Mononuclear cell (primary cell): ENCODE results near the gene ARHGAP29. TPM values are rescaled to one million over a fixed set of nuclear protein-coding genes. Genes with fewer than 3 reads are reported as not detected.

Experiments
- H3K27me3 ChIP-seq: 2 replicates; pipeline ENCODE4 v1.6.0; 2011; ENCODE audit warnings: low read length, control low read depth; ENCODE audit not compliant: insufficient read depth
- H3K4me1 ChIP-seq: 2 replicates; pipeline ENCODE4 v1.5.1; 2011; ENCODE audit warnings: mild to moderate bottlenecking, low read length, control low read depth; ENCODE audit not compliant: insufficient read depth
- H3K4me3 ChIP-seq: 2 replicates; pipeline ENCODE4 v1.5.1; 2011; ENCODE audit warnings: mild to moderate bottlenecking, low read length, moderate library complexity
- H3K9me3 ChIP-seq: 2 replicates; pipeline ENCODE4 v1.5.1; 2011; ENCODE audit warnings: low read depth, mild to moderate bottlenecking, control low read depth, low read length
- total RNA-seq: library from RNA; depleted of rRNA; stranded (reverse); fragments of >200 nt; gene quantifications from one replicate; pipeline ENCODE4 v1.2.3, GENCODE V29; 2012

Gene ARHGAP29
- total RNA-seq, 1 donor: 0.10 TPM

DNA sequence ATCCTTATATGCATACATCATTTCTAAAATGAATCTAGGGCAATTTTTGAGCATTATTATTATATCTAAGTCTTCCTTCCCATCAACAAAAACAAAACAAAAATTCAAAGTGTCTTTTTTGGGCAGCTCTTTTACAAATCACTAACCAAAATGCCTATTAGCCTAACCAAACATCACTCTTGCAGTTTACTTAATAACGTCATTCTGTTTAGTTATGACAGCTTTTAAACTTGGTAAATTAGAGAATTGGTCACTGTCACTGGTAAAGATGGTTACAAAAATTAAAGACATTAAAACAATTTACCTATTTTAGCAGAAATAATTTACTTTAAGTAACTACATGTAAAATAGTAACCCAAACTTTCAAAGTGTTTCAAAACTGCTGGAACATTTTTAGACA is 2.8 kb downstream of the ARHGAP29 start:
- H3K27me3 ChIP-seq: peaks cover 90% of the 10 kb centered on the region
- no peak overlapping the region for H3K4me3 ChIP-seq
- peaks cover 24% of the 10 kb centered on the region for H3K4me1 ChIP-seq

DNA sequence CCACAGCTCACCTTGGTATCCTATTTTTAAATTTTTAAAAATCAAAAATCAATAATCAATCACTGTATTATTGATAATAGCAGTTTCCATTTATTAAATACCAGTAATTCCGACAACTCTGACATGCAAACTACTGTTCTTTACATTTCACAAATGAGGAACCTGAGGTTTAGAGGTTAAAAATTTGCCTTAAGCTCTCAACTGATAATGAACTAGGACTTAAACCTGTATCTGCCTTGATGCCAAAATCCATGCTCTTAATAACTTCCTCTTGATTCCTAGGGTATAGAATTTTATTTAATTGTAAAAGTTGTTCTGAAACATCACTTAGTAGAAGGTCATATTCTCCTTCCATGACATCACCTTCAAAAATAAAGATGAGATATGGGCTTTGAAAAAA is 5.6 kb downstream of the ARHGAP29 start:
- peaks cover 88% of the 10 kb centered on the region for H3K27me3 ChIP-seq
- H3K9me3 ChIP-seq: no peaks in the 10 kb centered on the region
- H3K4me3 ChIP-seq: no peak overlapping the region
- peaks cover 12% of the 10 kb centered on the region for H3K4me1 ChIP-seq

More for the DNA sequence above, 2.8 kb downstream of the ARHGAP29 start:
- H3K9me3 ChIP-seq: no peaks in the 10 kb centered on the region

DNA sequence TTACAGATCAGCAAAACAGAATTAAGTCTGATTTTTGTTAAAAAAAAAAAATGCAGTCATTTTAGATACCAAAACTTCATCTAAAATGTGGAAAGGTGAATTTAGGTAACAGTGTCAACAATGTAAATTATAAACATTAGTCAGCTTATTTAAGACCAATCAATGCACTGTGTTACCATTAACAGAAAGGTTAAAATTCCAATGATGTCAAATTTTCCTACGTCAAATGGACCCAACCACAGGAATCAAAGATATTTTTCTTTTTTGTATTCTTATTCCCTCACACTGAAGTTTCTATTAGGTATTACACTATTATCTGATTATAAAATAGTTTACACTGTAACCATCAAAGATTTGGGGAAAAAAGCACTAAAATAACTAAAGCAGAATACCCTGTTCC is 6.5 kb downstream of the ARHGAP29 start:
- H3K27me3 ChIP-seq: peaks cover 86% of the 10 kb centered on the region
- H3K4me1 ChIP-seq: peaks cover 4% of the 10 kb centered on the region
- H3K4me3 ChIP-seq: no peak overlapping the region
- no peaks in the 10 kb centered on the region for H3K9me3 ChIP-seq

DNA sequence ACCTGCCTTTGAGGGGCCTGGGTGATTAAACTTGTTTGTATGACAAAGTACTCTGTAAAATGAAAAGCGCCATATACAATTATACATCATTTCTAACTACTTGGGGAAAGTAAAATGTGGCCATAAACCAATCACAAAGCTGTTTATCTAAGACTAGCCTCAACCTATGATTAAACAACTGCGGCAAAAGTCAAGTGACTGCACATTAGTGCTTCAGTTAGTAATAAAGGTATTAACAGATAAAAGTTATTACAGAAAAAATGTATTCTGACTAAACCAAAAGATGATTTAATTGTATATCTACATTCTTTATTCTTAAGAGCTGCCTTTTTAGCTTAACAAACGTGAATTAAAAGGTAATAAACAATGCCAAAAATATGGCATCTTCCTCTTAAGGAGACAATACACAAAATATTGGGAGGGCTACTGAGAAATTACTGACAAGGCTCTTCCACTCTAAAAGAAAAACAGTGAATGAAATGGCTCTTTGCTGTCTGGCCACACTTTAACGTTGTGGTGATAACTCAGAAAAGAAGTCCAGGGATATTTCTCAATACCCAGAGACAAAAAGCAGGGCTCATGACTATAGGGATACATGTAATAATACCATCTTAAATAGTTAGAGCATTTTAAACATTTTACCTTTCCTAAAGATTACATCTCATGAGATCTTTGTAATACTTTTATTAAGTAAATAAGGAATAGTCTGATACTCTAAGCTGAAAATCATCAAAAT is 8.6 kb downstream of the ARHGAP29 start:
- peaks cover 73% of the 10 kb centered on the region for H3K27me3 ChIP-seq
- no peaks in the 10 kb centered on the region for H3K9me3 ChIP-seq
- no peaks in the 10 kb centered on the region for H3K4me1 ChIP-seq
- no peak overlapping the region for H3K4me3 ChIP-seq

DNA sequence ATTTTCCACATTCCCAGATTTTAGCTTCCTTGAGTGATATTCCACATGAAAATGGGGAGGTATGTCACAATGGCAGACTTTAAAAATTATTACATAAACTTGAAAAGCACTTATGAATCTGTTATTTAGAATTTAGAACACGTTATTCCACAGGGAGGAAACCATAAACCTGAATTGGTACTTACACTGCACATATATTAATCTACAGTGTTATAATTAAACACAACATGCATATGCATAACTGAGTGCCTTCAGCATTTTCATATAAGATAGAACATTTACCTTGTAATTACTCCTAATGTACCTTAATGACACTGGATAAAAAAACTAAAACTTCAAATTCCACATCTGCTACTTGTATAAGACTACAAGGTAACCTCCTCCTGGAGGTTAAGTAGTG is 9.8 kb downstream of the ARHGAP29 start:
- Histone ChIP-seq H3K9me3 (no peaks in the 10 kb centered on the region), H3K27me3 (peaks cover 61% of the 10 kb centered on the region), H3K4me3 (no peak overlapping the region), H3K4me1 (no peaks in the 10 kb centered on the region)

DNA sequence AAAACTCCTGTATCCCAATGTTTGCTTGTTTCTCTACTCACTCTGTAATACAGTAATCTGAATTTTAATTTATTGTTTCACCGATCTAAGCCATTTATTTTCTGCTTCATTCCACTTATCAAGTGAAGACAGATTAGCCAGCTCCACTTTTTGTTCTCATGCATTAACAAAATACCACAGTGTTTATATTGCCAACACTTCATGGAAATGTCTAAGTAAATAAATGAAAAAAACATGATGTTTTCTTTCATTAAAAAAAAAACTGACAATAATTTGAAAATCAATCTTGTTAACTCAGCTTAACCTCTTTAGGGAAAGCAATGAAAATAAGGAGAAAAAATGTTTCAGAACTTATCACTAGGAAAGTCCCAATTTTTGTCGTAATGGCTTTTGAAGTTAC is 11.5 kb downstream of the ARHGAP29 start:
- no peaks in the 10 kb centered on the region for H3K4me1 ChIP-seq
- H3K4me3 ChIP-seq: no peak overlapping the region

DNA sequence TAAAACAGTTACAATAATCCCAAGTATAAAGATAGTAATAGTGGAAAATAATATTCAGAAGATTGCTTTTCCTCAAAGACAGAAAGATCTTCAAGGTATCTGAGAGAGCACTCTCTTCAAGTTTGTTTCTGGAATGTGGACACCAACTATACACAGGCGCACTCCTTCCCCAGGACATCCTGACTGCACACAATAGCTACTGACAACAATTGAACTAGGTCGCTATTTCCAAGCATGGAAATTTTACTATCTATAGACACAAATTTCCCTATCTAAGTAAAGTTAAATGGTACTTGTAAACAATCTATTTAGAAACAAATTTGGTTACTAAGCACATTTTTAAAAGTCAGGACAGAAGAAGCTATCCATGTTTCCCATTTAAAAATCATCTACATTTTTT is 19.1 kb downstream of the ARHGAP29 start:
- Histone ChIP-seq H3K27me3 (peaks cover 26% of the 10 kb centered on the region), H3K4me3 (no peak overlapping the region), H3K4me1 (no peaks in the 10 kb centered on the region), H3K9me3 (no peaks in the 10 kb centered on the region)

More for the DNA sequence above, 11.5 kb downstream of the ARHGAP29 start:
- peaks cover 52% of the 10 kb centered on the region for H3K27me3 ChIP-seq
- no peaks in the 10 kb centered on the region for H3K9me3 ChIP-seq

DNA sequence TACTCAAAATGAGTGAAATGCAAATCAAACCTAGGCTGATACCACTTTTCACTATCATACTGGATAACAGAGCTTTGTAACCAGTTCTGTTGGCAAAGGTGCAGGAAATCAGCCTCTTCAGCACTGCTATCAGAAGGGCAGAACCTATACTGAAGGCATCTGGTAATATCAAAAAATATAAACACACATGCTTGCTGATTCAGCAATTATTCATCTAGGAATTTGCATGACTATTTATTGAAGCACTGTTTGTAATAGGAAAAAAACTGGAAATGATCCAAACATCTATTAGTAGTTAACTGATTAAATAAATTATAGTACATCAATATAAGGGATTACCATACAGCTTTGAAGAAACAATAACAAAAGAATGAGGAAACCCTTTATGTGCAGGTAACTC is 21.4 kb downstream of the ARHGAP29 start:
- Histone ChIP-seq H3K4me3 (no peak overlapping the region), H3K4me1 (no peaks in the 10 kb centered on the region), H3K9me3 (no peaks in the 10 kb centered on the region), H3K27me3 (peaks cover 20% of the 10 kb centered on the region)

DNA sequence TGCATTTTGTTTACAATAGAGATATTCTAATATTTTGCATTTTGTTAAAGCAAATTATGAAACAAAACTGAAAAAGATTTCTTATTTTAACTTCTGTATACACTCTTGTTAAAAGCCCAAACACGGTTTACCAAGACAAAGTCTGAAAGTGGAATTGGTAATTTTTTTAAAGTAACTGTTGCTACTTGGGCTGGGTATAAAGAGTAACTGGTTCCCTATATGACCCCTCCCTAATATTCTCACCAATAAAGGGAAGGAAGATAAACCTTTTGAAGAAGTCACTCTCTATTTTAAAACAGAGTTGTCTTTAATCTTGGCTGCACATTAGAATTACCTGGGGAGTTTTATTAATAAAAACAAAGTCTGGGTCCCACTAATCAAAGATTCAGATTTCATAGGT is 27.4 kb downstream of the ARHGAP29 start:
- Histone ChIP-seq H3K27me3 (no peaks in the 10 kb centered on the region), H3K4me3 (no peak overlapping the region), H3K4me1 (no peaks in the 10 kb centered on the region), H3K9me3 (no peaks in the 10 kb centered on the region)

DNA sequence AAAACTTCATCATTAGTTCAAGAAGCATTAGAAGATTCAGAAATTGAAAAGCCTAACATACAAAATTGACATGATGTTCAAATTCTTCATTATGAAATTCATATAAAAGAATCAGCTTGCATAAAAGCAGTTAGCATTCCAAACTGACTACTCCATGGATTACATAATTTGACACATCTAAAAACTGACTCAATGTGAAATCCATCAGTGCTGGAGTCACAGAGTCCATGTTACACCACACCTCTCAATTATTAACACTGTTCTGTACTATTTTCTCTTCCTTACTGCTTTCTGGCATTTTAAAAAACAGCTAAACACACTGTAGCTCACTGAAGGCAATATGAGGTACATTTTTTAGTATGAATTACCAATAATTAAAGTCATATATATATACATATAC is 28.0 kb downstream of the ARHGAP29 start:
- Histone ChIP-seq H3K4me3 (no peak overlapping the region), H3K4me1 (no peaks in the 10 kb centered on the region), H3K9me3 (no peaks in the 10 kb centered on the region), H3K27me3 (no peaks in the 10 kb centered on the region)

DNA sequence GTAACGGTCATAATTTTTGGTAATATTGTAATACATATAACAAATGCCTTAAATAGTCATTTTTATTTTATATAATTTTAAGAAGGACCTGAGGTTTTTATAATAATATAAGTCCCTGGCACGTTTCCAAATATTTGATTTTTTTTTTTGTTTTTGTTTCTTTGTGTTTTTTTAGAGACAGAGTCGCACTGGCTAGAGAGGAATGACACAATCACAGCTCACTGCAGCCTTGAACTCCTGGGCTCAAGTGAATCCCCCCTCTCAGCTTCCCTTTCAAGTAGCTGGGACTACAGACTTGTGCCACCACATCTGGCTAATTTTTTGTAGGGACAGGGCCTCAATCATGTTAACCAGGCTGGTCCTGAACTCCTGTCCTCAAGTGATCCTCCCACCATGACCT is 29.7 kb downstream of the ARHGAP29 start:
- Histone ChIP-seq H3K27me3 (peaks cover 9% of the 10 kb centered on the region), H3K9me3 (no peaks in the 10 kb centered on the region), H3K4me3 (no peak overlapping the region), H3K4me1 (no peaks in the 10 kb centered on the region)

DNA sequence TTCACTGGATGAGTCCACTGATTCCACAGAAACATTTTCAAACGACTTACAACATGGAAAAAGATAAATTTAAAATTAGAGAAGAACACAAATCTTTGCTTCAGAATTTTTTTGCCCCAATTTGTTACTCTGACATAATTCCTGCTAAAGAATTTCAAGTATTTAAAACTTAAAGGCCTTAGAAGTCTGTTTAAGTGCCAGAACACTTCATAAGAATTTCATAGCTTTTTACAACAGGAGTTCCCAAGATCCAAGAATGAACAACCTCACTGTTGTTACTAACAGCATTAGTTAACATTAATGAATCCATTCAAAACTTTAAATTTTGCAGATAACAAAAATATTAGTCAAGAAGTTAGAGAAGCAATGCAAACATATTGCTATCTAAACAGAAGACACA is 31.7 kb downstream of the ARHGAP29 start:
- Histone ChIP-seq H3K27me3 (peaks cover 9% of the 10 kb centered on the region), H3K9me3 (no peaks in the 10 kb centered on the region), H3K4me1 (no peaks in the 10 kb centered on the region), H3K4me3 (no peak overlapping the region)

DNA sequence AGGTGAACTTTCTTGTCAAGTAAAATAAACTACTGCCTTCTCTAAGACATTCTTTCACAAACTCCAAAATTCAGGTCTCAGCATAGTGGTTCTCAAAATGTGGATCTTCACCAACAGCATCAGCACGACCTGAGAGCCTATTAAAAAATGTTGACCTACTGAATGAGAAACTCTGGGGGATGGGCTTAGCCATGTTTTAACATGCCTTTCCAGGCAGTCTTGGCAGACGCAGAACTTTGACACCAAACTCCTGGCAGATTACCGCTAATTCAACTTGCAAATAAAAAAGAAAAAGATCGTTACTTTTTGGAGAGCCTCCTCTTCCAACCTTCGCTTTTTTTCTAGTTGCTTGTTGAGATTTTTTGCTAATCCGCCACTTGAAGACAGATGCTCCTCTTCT is 35.1 kb downstream of the ARHGAP29 start:
- peaks cover 13% of the 10 kb centered on the region for H3K27me3 ChIP-seq
- no peak overlapping the region for H3K4me3 ChIP-seq
- H3K4me1 ChIP-seq: no peaks in the 10 kb centered on the region

DNA sequence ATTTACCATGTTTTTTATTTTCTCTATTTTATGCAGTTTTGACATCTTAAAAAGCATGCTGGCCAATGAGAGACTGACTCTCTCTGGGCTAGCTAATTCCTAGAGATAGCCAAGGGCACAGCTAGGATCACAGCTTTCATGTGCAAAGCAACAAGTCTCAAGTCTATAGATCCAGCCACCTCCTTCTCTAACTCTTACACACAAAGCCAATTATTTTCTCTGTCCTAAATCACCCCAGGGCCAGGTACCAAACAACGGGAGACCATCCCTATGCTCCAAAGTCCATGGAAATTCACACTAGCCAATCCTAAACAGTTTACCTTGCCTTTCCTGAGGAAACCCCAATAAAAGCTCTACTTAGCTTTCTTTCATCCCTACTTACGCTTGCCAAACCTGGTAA is 38.0 kb downstream of the ARHGAP29 start:
- Histone ChIP-seq H3K4me3 (no peak overlapping the region), H3K27me3 (peaks cover 17% of the 10 kb centered on the region), H3K9me3 (no peaks in the 10 kb centered on the region), H3K4me1 (no peaks in the 10 kb centered on the region)

More for the DNA sequence above, 35.1 kb downstream of the ARHGAP29 start:
- H3K9me3 ChIP-seq: no peaks in the 10 kb centered on the region

DNA sequence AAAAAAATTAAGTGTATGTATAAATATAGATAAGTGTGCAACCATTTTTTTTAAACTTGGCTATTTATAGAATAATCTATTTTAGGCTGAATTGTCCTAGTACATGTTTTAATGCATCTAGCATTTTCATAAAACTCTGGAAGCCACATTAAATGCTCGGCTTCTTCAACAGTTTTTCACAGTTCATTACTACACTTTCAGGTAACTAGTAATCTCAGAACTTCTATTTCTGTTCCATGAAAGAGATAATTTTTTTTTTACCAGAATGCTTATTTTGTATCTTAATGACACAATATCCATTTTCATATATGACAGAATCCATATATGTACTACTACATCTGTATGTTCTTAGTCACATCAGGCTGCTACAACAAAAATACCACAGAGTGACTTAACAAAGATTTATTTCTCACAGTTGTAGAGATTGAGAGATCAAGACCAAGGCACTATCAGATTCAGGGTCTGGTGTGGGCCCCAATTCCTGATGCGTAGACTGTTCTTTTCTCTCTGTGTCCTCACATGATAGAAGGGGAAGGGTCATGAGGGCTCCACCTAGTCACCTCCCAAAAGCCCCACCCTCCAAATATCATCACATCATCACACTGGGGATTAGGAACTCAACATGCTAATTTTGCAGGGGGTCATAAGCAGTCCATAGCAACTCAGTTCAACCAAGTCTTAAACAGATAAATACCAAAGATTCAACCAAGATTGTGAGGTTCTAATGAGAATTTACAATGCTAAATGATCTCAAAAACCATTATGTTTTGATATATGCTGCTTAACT is 43.1 kb downstream of the ARHGAP29 start:
- H3K9me3 ChIP-seq: no peaks in the 10 kb centered on the region
- no peaks in the 10 kb centered on the region for H3K4me1 ChIP-seq
- H3K27me3 ChIP-seq: peaks cover 17% of the 10 kb centered on the region
- H3K4me3 ChIP-seq: no peak overlapping the region

DNA sequence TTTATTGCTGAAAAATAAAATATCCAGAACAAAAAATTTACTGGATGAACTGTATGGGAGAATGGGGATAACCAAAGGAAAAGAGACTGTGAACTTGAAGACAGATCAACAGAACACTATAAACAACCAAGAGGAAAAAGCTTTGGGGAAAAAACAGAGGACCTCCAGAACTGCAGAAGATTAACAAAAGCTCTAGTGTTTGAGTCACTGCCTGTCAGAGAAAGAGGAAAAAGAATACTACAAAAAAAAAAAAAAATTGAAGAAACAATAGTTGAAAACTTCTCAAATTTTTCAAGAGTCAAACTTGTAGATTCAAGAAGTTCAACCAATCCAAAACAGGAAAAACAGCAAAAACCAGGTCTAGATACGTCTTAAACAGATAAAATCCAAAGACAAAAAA is 44.3 kb downstream of the ARHGAP29 start:
- Histone ChIP-seq H3K4me3 (no peak overlapping the region), H3K27me3 (peaks cover 17% of the 10 kb centered on the region), H3K4me1 (no peaks in the 10 kb centered on the region), H3K9me3 (no peaks in the 10 kb centered on the region)
